ENCODE data around the gene TNRC6C. TPM values are rescaled to one million over a fixed set of nuclear protein-coding genes. Genes with fewer than 3 reads are reported as not detected.

Gene TNRC6C
- total and polyA plus RNA-seq, 2 of the 13 experiments (the other 11 are each of a cell fraction or from before 2014, with no cell fraction given) = 0.66 to 4.9 TPM

DNA sequence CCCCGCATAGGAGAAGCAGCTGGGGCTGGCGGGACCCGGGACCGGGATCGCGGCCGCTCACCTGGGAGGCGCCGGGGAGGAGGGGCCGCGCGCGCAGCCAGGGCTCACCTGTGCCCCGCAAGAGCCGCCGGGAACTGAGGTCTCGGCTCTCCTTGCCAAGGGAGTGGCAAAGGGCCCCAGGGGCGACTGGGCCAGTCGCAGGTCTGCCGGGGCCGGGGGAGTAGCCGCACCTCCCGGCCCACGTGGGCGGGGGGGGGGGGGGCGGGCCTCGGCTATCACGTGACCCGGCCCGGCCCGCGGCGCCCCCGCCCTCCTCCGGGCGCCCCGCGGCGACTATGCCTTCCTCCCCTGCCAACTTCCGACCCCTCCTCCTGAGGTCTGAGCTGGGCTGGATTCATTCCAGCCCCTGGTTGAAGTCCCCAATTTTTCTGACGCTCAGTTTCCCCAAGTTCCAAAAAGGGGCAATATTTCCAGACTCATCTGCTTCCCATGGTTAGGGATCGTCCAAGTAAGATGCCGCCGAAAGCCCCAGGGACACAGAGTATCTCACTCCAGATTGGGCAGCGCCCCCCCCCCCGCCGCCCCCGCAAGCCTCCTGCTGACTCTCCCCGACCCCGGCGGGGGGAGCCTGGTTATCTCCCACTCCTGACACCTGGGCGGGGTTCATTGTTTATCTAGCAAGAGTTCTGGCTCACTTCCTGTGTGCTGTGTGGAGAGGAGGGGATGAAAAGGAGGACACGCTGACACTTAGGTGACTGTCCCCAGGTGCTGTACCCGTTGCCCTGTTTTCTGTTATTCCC lies 170.2 kb downstream of the TNRC6C start, which contains the start of gene TMC6 (continued):
- TF ChIP-seq RBM39 (IDR thresholded peaks at IDR 0.05; ENCODE audit: low read depth, low read length, poor library complexity, severe bottlenecking) (no peak), MED1 (CRISPR knock-in tag; IDR thresholded peaks at IDR 0.05) (peak; percentile 69), THYN1 (CRISPR knock-in tag; IDR thresholded peaks at IDR 0.05; ENCODE audit: borderline replicate concordance, low read depth) (no peak), GABPA (IDR thresholded peaks at IDR 0.05; ENCODE audit: low read depth, low read length) (no peak), GABPA (CRISPR knock-in tag; IDR thresholded peaks at IDR 0.05; ENCODE audit: low read depth) (peak; percentile 80), ZNF564 (CRISPR knock-in tag; IDR thresholded peaks at IDR 0.05) (peak; percentile 91), KLF11 (CRISPR knock-in tag; IDR thresholded peaks at IDR 0.05) (no peak), ZNF160 (CRISPR knock-in tag; IDR thresholded peaks at IDR 0.05) (no peak), ATRX (CRISPR knock-in tag; IDR thresholded peaks at IDR 0.05; ENCODE audit: borderline replicate concordance) (no peak), MAZ (IDR thresholded peaks at IDR 0.05; ENCODE audit: borderline replicate concordance, low read depth, low read length) (no peak), MAZ (CRISPR knock-in tag; IDR thresholded peaks at IDR 0.05; ENCODE audit: low read depth) (peak; percentile 89), ELF4 (CRISPR knock-in tag; IDR thresholded peaks at IDR 0.05; ENCODE audit: borderline replicate concordance) (no peak)
- TF ChIP-seq, protein P1, sequence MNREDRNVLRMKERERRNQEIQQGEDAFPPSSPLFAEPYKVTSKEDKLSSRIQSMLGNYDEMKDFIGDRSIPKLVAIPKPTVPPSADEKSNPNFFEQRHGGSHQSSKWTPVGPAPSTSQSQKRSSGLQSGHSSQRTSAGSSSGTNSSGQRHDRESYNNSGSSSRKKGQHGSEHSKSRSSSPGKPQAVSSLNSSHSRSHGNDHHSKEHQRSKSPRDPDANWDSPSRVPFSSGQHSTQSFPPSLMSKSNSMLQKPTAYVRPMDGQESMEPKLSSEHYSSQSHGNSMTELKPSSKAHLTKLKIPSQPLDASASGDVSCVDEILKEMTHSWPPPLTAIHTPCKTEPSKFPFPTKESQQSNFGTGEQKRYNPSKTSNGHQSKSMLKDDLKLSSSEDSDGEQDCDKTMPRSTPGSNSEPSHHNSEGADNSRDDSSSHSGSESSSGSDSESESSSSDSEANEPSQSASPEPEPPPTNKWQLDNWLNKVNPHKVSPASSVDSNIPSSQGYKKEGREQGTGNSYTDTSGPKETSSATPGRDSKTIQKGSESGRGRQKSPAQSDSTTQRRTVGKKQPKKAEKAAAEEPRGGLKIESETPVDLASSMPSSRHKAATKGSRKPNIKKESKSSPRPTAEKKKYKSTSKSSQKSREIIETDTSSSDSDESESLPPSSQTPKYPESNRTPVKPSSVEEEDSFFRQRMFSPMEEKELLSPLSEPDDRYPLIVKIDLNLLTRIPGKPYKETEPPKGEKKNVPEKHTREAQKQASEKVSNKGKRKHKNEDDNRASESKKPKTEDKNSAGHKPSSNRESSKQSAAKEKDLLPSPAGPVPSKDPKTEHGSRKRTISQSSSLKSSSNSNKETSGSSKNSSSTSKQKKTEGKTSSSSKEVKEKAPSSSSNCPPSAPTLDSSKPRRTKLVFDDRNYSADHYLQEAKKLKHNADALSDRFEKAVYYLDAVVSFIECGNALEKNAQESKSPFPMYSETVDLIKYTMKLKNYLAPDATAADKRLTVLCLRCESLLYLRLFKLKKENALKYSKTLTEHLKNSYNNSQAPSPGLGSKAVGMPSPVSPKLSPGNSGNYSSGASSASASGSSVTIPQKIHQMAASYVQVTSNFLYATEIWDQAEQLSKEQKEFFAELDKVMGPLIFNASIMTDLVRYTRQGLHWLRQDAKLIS (CRISPR knock-in tag; IDR thresholded peaks at IDR 0.05) = 0 out of 2 replicates have a peak, but pooled peaks have one; percentile 19
- TF ChIP-seq, protein P2, sequence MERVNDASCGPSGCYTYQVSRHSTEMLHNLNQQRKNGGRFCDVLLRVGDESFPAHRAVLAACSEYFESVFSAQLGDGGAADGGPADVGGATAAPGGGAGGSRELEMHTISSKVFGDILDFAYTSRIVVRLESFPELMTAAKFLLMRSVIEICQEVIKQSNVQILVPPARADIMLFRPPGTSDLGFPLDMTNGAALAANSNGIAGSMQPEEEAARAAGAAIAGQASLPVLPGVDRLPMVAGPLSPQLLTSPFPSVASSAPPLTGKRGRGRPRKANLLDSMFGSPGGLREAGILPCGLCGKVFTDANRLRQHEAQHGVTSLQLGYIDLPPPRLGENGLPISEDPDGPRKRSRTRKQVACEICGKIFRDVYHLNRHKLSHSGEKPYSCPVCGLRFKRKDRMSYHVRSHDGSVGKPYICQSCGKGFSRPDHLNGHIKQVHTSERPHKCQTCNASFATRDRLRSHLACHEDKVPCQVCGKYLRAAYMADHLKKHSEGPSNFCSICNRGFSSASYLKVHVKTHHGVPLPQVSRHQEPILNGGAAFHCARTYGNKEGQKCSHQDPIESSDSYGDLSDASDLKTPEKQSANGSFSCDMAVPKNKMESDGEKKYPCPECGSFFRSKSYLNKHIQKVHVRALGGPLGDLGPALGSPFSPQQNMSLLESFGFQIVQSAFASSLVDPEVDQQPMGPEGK (CRISPR knock-in tag; IDR thresholded peaks at IDR 0.05) = peak; percentile 96
- TF ChIP-seq, protein P3, sequence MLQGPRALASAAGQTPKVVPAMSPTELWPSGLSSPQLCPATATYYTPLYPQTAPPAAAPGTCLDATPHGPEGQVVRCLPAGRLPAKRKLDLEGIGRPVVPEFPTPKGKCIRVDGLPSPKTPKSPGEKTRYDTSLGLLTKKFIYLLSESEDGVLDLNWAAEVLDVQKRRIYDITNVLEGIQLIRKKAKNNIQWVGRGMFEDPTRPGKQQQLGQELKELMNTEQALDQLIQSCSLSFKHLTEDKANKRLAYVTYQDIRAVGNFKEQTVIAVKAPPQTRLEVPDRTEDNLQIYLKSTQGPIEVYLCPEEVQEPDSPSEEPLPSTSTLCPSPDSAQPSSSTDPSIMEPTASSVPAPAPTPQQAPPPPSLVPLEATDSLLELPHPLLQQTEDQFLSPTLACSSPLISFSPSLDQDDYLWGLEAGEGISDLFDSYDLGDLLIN (CRISPR knock-in tag; IDR thresholded peaks at IDR 0.05; ENCODE audit: borderline replicate concordance) = no peak
- TF ChIP-seq, protein P4, sequence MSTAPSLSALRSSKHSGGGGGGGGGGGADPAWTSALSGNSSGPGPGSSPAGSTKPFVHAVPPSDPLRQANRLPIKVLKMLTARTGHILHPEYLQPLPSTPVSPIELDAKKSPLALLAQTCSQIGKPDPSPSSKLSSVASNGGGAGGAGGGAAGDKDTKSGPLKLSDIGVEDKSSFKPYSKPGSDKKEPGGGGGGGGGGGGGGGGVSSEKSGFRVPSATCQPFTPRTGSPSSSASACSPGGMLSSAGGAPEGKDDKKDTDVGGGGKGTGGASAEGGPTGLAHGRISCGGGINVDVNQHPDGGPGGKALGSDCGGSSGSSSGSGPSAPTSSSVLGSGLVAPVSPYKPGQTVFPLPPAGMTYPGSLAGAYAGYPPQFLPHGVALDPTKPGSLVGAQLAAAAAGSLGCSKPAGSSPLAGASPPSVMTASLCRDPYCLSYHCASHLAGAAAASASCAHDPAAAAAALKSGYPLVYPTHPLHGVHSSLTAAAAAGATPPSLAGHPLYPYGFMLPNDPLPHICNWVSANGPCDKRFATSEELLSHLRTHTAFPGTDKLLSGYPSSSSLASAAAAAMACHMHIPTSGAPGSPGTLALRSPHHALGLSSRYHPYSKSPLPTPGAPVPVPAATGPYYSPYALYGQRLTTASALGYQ (CRISPR knock-in tag; IDR thresholded peaks at IDR 0.05) = peak; percentile 76; the same call in 1 of the 2 replicates
- TF ChIP-seq, protein P5, sequence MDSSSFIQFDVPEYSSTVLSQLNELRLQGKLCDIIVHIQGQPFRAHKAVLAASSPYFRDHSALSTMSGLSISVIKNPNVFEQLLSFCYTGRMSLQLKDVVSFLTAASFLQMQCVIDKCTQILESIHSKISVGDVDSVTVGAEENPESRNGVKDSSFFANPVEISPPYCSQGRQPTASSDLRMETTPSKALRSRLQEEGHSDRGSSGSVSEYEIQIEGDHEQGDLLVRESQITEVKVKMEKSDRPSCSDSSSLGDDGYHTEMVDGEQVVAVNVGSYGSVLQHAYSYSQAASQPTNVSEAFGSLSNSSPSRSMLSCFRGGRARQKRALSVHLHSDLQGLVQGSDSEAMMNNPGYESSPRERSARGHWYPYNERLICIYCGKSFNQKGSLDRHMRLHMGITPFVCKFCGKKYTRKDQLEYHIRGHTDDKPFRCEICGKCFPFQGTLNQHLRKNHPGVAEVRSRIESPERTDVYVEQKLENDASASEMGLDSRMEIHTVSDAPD (CRISPR knock-in tag; IDR thresholded peaks at IDR 0.05) = no peak
